CD4-positive, CD25-positive, alpha-beta regulatory T cell (primary cell): Measurements from ENCODE around the gene RNU1-2. TPM values are rescaled to one million over a fixed set of nuclear protein-coding genes. Genes with fewer than 3 reads are reported as not detected.
"Not testable (repeated sequence)": the region's sequence is repeated elsewhere in the genome, so short reads cannot be mapped to it uniquely, and the experiment has no call there.

ENCODE experiments used
- ATAC-seq, 2 donors: fragments of 150-1000 bp; cut with Tn5 transposase; one replicate each; pipeline ENCODE4 v1.10.0; 2021; ENCODE audit warnings: low read depth in 2 of 2, moderate number of reproducible peaks in 2 of 2, moderate library complexity in 1 of 2
- DNase-seq, 3 donors: peaks; one replicate each; pipeline versions ENCODE4 v3.0.0 to v3.0.0-alpha.2; 2012 to 2022; ENCODE audit warnings: mixed read lengths in 1 of 3
- H3K27ac ChIP-seq: one replicate; pipeline ENCODE4 v1.7.0; 2013; ENCODE audit warnings: mild to moderate bottlenecking, low read length; ENCODE audit not compliant: insufficient read depth, poor library complexity, severe bottlenecking
- H3K27me3 ChIP-seq: one replicate; pipeline ENCODE4 v1.7.0; 2013; ENCODE audit warnings: low read length; ENCODE audit not compliant: control insufficient read depth, insufficient read depth
- H3K36me3 ChIP-seq: one replicate; pipeline ENCODE4 v1.7.0; 2013; ENCODE audit warnings: mild to moderate bottlenecking, low read length, moderate library complexity; ENCODE audit not compliant: control insufficient read depth, insufficient read depth
- H3K4me1 ChIP-seq: 2 replicates; pipeline ENCODE4 v1.7.0; 2013; ENCODE audit warnings: mild to moderate bottlenecking, low read length; ENCODE audit not compliant: insufficient read depth, control insufficient read depth, poor library complexity, severe bottlenecking
- H3K4me3 ChIP-seq: one replicate; pipeline ENCODE4 v1.7.0; 2013; ENCODE audit warnings: low read depth, mild to moderate bottlenecking, low read length, moderate library complexity
- H3K9me3 ChIP-seq, 2 experiments: 1 replicate in 1 of 2; 2 replicates in 1 of 2; pipeline ENCODE4 v1.7.0; 2013; ENCODE audit warnings: low read length in 2 of 2, mild to moderate bottlenecking in 1 of 2, moderate library complexity in 1 of 2; ENCODE audit not compliant: control insufficient read depth in 2 of 2
- H3K27ac Mint-ChIP-seq, 3 donors: one replicate each; pipeline ENCODE4 v1.8.0; 2020 to 2022; ENCODE audit warnings: mild to moderate bottlenecking in 3 of 3, mixed read lengths in 3 of 3, moderate library complexity in 2 of 3
- H3K27me3 Mint-ChIP-seq: one replicate; pipeline ENCODE4 v1.8.0; 2022; ENCODE audit warnings: mild to moderate bottlenecking, mixed read lengths
- H3K36me3 Mint-ChIP-seq: one replicate; pipeline ENCODE4 v1.8.0; 2020; ENCODE audit warnings: mixed read lengths
- H3K4me1 Mint-ChIP-seq, 4 donors: one replicate each; pipeline ENCODE4 v1.8.0; 2020 to 2022; ENCODE audit warnings: mixed read lengths in 4 of 4, mild to moderate bottlenecking in 1 of 4
- H3K4me3 Mint-ChIP-seq, 4 donors: one replicate each; pipeline ENCODE4 v1.8.0; 2020 to 2022; ENCODE audit warnings: mild to moderate bottlenecking in 4 of 4, mixed read lengths in 4 of 4, moderate library complexity in 3 of 4
- H3K9me3 Mint-ChIP-seq, 7 donors: one replicate each; pipeline ENCODE4 v1.8.0; 2020 to 2022; ENCODE audit warnings: mixed read lengths in 7 of 7, mild to moderate bottlenecking in 3 of 7, moderate library complexity in 2 of 7
- polyA plus RNA-seq, 4 donors: library from polyadenylated mRNA; unstranded; fragments of 300-500 nt; fragmentation: Illumina TruSeq; gene quantifications; one replicate each; pipeline ENCODE4 v1.2.3, GENCODE V29; 2021
- total RNA-seq: library from RNA; stranded (reverse); gene quantifications from one replicate; pipeline ENCODE4 v1.2.3, GENCODE V29; 2022

Gene RNU1-2
- total and polyA plus RNA-seq, 5 donors from 2014 or later: 23.7 to 3,278 TPM; not detected in 3

- Mint-ChIP-seq H3K36me3 (peaks cover 8% of the 10 kb centered on the region), H3K4me3 (no peak overlapping the region), H3K27ac (no peak overlapping the region), H3K4me1 (peaks cover 0 to 36% (median 8%) of the 10 kb centered on the region in 4 donors), H3K9me3 (no peaks in the 10 kb centered on the region), H3K27me3 (no peaks in the 10 kb centered on the region)
- Histone ChIP-seq H3K9me3 (no peaks in the 10 kb centered on the region), H3K27me3 (no peaks in the 10 kb centered on the region), H3K36me3 (no peaks in the 10 kb centered on the region), H3K27ac (no peak overlapping the region), H3K4me3 (no peak overlapping the region), H3K4me1 (peaks cover 8% of the 10 kb centered on the region)
- DNase-seq: no peak
- ATAC-seq: no peak
Observed at GRCh38 chr1:16926491-16927073, 30.8 kb downstream of the RNU1-2 start.

DNA sequence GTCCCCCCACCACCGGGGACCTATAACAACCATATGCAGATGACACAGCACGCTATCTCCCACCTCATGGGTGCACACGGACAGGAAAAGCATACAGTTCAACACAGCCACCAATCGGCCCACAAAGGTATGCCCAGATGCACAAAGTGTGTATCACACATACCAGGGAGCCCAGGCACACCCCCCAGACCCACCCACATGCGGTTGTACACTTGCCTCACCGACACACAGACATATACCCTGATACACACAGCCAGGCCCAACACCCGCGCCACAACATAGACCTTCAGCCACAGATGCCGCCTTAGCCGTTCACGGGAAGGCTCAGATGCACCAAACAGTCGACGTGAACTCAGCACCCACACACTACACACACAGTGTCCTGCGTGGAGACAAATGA lies 31.5 kb downstream of the RNU1-2 start:
- Mint-ChIP-seq H3K4me3 (no peak overlapping the region), H3K27ac (peak overlapping the region in 1 of 3 donors; percentile 47)

GRCh38 chr1:16927711-16928485 lies 32.1 kb downstream of the RNU1-2 start:
- ATAC-seq: peak; percentile 9 to 16
- no peak overlapping the region for H3K27ac Mint-ChIP-seq
- H3K36me3 Mint-ChIP-seq: peaks cover 14% of the 10 kb centered on the region
- Histone ChIP-seq H3K36me3 (no peaks in the 10 kb centered on the region), H3K27ac (no peak overlapping the region), H3K4me1 (no peaks in the 10 kb centered on the region), H3K9me3 (no peaks in the 10 kb centered on the region), H3K4me3 (no peak overlapping the region), H3K27me3 (no peaks in the 10 kb centered on the region)
- no peaks in the 10 kb centered on the region for H3K9me3 Mint-ChIP-seq
- DNase-seq: no peak
- H3K4me3 Mint-ChIP-seq: no peak overlapping the region
- peaks cover 0 to 23% (median 2%) of the 10 kb centered on the region in 4 donors for H3K4me1 Mint-ChIP-seq
- no peaks in the 10 kb centered on the region for H3K27me3 Mint-ChIP-seq

More for the DNA sequence above, 31.5 kb downstream of the RNU1-2 start:
- peaks cover under 1% of the 10 kb centered on the region for H3K4me1 ChIP-seq
- H3K4me3 ChIP-seq: no peak overlapping the region
- Mint-ChIP-seq H3K36me3 (peaks cover 11% of the 10 kb centered on the region), H3K4me1 (peaks cover 0 to 30% (median 4%) of the 10 kb centered on the region in 4 donors), H3K27me3 (no peaks in the 10 kb centered on the region), H3K9me3 (no peaks in the 10 kb centered on the region)
- H3K27me3 ChIP-seq: no peaks in the 10 kb centered on the region
- H3K36me3 ChIP-seq: no peaks in the 10 kb centered on the region
- H3K27ac ChIP-seq: no peak overlapping the region
- no peak for ATAC-seq
- no peak for DNase-seq
- no peaks in the 10 kb centered on the region for H3K9me3 ChIP-seq

GRCh38 chr1:16929146-16930041 lies 33.6 kb downstream of the RNU1-2 start:
- H3K36me3 ChIP-seq, H3K27ac Mint-ChIP-seq, H3K27me3 Mint-ChIP-seq, DNase-seq, H3K4me1 ChIP-seq, H3K36me3 Mint-ChIP-seq, H3K27me3 ChIP-seq, ATAC-seq, H3K4me3 Mint-ChIP-seq, H3K9me3 Mint-ChIP-seq, H3K9me3 ChIP-seq, H3K4me3 ChIP-seq, H3K27ac ChIP-seq: not testable (repeated sequence)
- H3K4me1 Mint-ChIP-seq: peaks cover 0 to 18% (median 2%) of the 10 kb centered on the region in 4 donors

DNA sequence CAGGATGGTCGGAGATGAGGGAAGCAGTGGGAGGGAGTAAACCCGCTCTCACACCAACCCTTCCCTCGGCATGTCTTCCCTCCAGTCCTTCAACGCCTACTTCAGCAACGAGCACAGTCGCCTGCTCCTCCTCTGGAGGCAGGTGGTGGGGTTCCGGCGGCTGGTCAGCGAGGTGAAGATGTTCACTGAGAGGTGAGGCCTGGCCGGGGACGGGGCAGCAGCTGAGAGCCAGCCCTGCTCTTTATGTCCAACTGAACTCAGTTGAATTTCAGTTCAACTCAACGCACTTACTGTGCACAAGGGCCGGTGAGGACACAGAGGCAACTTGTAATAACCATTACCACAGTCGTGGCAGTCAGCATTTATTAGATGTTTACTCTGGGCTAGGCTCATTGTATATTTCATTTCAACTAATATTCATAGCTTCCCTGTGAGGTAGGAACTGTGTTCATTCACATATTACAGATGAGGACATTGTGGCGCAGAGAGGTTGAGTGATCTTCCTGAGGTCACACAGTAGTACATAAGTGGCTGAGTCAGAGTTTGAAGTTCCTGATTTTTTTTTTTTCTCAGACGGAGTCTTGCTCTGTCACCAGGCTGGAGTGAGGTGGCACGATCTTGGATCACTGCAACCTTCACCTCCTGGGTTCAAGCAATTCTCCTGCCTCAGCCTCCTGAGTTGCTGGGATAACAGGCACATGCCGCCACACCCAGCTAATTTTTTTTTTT lies 35.6 kb downstream of the RNU1-2 start:
- not testable (repeated sequence) for H3K27me3 Mint-ChIP-seq, DNase-seq, H3K9me3 ChIP-seq, H3K4me1 Mint-ChIP-seq, H3K27me3 ChIP-seq, H3K9me3 Mint-ChIP-seq, H3K4me3 ChIP-seq, H3K27ac ChIP-seq, H3K36me3 ChIP-seq, H3K4me3 Mint-ChIP-seq, H3K4me1 ChIP-seq, ATAC-seq
- Mint-ChIP-seq H3K36me3 (peaks cover 19% of the 10 kb centered on the region), H3K27ac (peak overlapping the region in 1 of 3 donors; percentile 69)

DNA sequence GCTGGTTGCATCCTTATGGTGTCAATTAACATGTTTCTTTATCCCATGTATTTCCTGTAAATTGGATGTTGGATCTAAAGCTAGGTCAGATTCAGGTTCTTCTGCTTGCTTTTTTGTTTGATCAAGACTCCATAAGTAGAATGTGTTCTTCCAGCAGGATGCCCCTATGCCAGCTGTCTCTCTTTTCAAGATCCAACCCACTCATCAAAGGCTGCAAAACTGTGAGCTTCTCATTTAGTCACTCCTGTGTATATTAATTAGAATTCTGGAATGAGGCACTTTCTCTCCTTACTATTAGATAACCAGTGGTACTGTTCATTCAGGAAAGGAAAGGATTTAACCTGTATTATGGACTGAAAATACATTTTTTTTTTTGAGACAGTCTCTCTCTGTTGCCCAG lies 38.2 kb downstream of the RNU1-2 start:
- not testable (repeated sequence) for ATAC-seq, H3K4me1 Mint-ChIP-seq, H3K4me3 ChIP-seq, H3K4me1 ChIP-seq, H3K9me3 ChIP-seq, DNase-seq, H3K4me3 Mint-ChIP-seq, H3K9me3 Mint-ChIP-seq, H3K36me3 ChIP-seq, H3K27me3 ChIP-seq, H3K27ac Mint-ChIP-seq, H3K27ac ChIP-seq, H3K27me3 Mint-ChIP-seq
- H3K36me3 Mint-ChIP-seq: peaks cover 19% of the 10 kb centered on the region

GRCh38 chr1:16936580-16936979 lies 40.8 kb downstream of the RNU1-2 start:
- DNase-seq, H3K4me1 ChIP-seq, H3K9me3 Mint-ChIP-seq, H3K4me1 Mint-ChIP-seq, H3K4me3 Mint-ChIP-seq, H3K27ac Mint-ChIP-seq, H3K4me3 ChIP-seq, ATAC-seq, H3K36me3 ChIP-seq, H3K27me3 Mint-ChIP-seq, H3K9me3 ChIP-seq, H3K27ac ChIP-seq, H3K27me3 ChIP-seq: not testable (repeated sequence)
- H3K36me3 Mint-ChIP-seq: peaks cover 15% of the 10 kb centered on the region
